NCI-H128 (cell line): ENCODE results near the gene HLA-DQB1.

ENCODE experiments used
- DNase-seq: peaks from one replicate; lab custom pipeline; 2025; ENCODE audit not compliant: unreplicated experiment; lab: John Stamatoyannopoulos, UW

HLA-DQB1 gene

GRCh38 chr6:32627831-32628230, 38.6 kb downstream of the HLA-DQB1 start:
- no peak for DNase-seq

GRCh38 chr6:32627249-32627648, 39.2 kb downstream of the HLA-DQB1 start:
- DNase-seq = no peak

- DNase-seq = no peak
These were observed 41.3 kb downstream of the HLA-DQB1 start for GRCh38 chr6:32625137-32625536.

- no peak for DNase-seq
These were observed 41.9 kb downstream of the HLA-DQB1 start for GRCh38 chr6:32624565-32624964.

- DNase-seq = no peak
These were observed 42.8 kb downstream of the HLA-DQB1 start for GRCh38 chr6:32623693-32624092.

- DNase-seq = no peak
These were observed 43.7 kb downstream of the HLA-DQB1 start for GRCh38 chr6:32622545-32623401.

- DNase-seq = no peak
These were observed 45.1 kb downstream of the HLA-DQB1 start for GRCh38 chr6:32621372-32621771.

GRCh38 chr6:32617751-32618150, 48.7 kb downstream of the HLA-DQB1 start:
- no peak for DNase-seq

GRCh38 chr6:32615885-32616532, 50.4 kb downstream of the HLA-DQB1 start:
- DNase-seq = no peak

- no peak for DNase-seq
These were observed 51.9 kb downstream of the HLA-DQB1 start for GRCh38 chr6:32614366-32615081.

GRCh38 chr6:32613475-32613874, 53.0 kb downstream of the HLA-DQB1 start:
- no peak for DNase-seq

GRCh38 chr6:32610682-32611296, 55.7 kb downstream of the HLA-DQB1 start:
- DNase-seq = no peak

- no peak for DNase-seq
These were observed 56.5 kb downstream of the HLA-DQB1 start for GRCh38 chr6:32609731-32610640.
